HG03175 (cell line): Measurements from ENCODE around the gene CALY.
"Not testable (repeated sequence)": the region's sequence is repeated elsewhere in the genome, so short reads cannot be mapped to it uniquely, and the experiment has no call there.

Experiments used
- ATAC-seq: cut with Tn5 transposase; IDR thresholded peaks from one replicate; pipeline ENCODE4 v1.9.1; 2021; ENCODE audit warnings: mild to moderate bottlenecking, moderate library complexity; ENCODE audit not compliant: unreplicated experiment

The CALY gene

GRCh38 chr10:133332936-133333699 lies 3.6 kb downstream of the CALY start:
- no peak for ATAC-seq

GRCh38 chr10:133329491-133330202 lies 7.0 kb downstream of the CALY start:
- peak; percentile 83 for ATAC-seq

- no peak for ATAC-seq
Observed at GRCh38 chr10:133328358-133329343, 8.0 kb downstream of the CALY start.

- no peak for ATAC-seq
Observed at GRCh38 chr10:133327651-133328357, 8.9 kb downstream of the CALY start.

DNA sequence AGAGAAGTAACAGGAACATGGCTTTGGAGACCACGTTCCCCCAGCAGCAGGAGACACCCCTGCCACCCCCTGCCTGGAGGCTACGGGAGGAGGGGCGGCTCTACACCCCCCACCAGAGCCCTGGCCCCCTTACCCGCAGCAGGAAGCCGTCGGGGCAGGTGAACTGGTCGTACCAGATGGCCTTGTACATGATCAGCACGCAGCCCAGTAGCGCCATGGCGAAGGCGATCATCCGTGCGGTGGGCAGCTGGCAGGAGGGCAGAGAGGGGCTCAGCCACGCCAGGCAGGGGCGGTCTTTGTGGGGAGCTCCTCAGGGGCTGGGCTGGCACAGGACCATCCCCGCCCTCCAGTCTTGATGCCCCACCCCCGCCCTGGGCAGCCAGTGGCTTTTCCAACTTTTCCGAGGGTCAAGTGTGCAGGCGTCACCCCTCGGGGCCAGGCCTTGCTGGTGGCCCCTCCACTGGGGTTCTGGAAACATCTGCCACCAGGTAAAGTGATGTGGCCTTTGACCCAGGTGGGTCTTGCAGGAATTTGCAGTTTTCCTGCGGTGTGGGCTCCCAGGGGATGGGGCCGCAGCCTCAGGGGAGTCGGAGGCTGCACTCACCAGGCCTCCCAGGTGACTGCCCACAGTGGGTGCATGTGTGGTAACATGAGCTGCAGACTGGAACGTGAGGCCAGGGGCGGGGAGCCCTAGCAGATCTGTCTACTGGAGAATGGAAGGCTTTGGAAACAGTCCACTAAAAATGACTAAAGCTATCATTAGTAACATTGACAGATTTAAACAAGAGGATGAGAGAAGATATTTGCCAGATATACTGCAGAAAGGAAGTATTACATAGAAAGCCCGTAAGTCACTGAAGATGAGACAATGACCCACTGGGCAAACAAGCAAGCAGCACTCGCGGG lies 9.7 kb downstream of the CALY start:
- ATAC-seq, result no peak

- no peak for ATAC-seq
Observed at GRCh38 chr10:133326223-133326551, 10.5 kb downstream of the CALY start.

DNA sequence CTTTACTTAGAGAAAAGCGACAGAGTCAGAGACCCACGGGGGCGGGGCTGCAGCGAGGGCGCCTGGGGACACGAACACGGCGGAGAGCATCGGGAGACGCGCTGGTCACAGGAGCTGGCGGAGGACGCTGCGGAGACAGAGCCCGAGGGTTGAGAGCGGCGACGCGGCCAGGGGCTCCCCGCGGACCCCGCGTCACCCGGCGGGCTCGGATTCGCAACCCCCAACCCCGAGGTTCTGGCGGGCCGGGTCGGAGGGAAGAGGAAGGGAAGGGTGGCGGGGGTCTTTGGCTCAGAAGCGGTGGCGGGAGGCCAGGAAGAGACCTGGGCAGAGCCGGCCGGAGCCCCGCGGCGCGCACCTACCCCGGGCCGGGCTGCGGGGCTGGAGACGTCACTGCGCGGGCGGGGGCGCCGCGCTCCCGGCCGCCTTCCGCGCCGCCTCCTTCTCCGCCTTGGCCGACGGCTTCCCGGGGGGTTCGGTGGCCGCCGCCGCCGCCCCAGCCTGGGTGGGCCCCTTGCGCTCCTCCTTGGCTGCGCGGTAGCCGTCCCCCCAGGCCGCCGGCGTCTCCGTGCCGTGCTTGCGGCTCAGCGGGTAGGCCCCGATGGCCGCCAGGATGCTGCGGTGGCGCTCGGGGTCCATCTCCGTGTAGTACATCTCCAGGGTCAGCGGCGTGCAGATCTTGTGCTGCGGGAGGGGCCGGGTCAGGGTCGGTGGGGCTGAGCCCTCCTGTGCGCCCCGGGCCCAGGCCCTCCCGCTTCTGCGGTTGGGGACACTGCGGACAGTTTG lies 11.1 kb downstream of the CALY start:
- no peak for ATAC-seq

GRCh38 chr10:133324857-133325260 lies 11.8 kb downstream of the CALY start:
- ATAC-seq, result no peak

DNA sequence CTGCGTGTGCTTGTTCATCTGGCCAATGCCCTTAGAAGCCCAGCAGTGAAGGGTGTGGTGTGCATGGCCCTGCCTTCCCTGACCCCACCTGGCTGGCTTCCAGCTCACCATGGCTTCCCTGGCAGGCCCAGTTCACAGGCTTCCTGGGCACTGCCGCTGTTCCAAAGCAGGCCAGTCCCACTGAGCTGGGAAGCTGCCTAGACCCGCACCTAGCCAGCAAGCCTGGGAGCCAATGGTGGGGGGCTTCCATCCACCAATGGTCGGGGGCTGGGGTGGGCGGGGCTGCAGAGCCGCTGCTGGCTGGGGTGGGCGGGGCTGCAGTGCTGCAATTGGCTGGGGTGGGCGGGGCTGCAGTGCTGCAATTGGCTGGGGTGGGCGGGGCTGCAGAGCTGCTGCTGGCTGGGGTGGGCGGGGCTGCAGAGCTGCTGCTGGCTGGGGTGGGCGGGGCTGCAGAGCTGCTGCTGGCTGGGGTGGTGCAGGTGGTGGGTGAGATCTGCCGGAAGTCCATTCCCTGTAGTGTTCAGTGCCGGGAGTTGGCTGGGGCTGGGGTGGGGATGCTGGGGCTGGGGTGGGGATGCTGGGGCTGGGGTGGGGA lies 12.4 kb downstream of the CALY start:
- no peak for ATAC-seq

- ATAC-seq, result not testable (repeated sequence)
Observed at GRCh38 chr10:133322064-133322709, 14.5 kb downstream of the CALY start.

GRCh38 chr10:133320852-133321422 lies 15.8 kb downstream of the CALY start:
- not testable (repeated sequence) for ATAC-seq

DNA sequence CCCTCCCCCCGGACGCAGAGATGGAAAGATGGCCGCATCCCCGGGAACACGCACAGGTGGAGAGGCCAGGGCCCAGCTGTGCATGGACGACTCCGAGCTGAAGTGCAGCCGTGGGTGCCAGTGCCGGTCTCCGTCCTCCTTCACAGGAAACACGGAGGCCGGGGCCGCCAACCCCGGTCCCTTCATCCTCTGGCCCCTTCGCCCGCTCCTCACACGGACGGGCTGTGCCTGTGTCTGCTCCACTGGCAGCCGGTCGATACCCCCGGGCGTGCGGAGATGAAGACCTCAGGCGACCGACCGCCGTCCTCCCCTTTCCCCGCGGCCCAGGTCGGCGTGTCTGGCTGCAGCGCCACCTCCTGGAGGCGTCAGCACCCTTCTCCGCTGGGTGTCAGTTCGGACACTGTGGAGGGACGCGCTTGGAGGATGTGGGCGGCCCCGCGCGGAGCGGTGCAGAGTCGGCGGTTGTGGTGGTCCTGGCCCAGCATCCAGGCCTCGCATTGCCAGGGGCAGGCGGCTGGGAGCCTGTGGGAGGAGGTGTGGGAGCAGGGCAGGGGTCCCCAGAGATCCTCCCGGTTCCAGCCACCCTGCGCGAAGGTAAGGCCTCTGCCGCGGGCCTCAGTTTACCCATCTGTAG lies 18.1 kb downstream of the CALY start:
- ATAC-seq, result peak; percentile 82

DNA sequence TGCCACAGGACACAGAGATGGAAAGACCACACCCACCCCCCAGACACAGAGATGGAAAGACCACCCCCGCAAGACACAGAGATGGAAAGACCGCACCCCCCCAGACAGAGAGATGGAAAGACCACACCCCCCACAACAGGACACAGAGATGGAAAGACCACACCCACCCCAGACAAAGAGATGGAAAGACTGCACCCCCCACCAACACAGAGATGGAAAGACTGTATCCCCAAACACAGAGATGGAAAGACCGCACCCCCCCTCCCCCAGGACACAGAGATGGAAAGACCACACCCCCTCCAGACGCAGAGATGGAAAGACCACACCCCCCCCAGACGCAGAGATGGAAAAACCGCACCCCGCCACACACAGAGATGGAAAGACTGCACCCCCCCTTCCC lies 20.0 kb downstream of the CALY start:
- ATAC-seq, result no peak

DNA sequence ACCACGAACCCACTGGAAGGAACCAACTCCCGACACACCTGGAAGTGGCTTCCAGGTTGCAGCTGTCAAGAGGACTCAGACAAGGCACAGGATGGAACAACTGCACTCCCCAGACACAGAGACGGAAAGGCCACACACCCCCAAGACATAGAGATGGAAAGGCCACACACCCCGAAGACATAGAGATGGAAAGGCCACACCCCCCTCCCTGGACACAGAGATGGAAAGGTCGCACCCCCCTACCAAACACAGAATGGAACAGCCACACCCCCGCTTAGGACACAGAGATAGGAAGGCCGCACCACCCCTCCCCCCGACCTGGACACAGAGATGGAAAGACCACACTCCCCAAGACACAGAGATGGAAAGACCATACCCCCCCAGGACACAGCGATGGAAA lies 20.4 kb downstream of the CALY start:
- ATAC-seq, result no peak

DNA sequence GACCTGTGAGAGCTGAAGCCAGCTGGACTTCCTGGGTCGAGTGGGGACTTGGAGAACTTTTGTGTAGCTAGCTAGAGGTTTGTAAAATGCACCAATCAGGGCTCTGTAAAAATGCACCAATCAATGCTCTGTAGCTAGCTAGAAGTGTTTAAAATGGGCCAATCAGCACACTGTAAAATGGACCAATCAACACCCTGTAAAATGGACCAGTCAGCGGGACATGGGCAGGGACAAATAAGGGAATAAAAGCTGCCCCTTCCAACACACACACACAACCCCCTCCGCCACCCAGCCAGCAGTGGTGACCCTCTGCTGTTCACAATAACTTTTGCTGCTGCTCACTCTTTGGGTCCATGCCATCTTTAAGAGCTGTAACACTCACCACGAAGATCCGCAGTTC lies 20.8 kb downstream of the CALY start:
- ATAC-seq, result no peak

GRCh38 chr10:133314911-133315310 lies 21.8 kb downstream of the CALY start:
- ATAC-seq, result no peak

GRCh38 chr10:133313192-133313591 lies 23.5 kb downstream of the CALY start:
- no peak for ATAC-seq
